Spinal cord (tissue), 10 donors: ENCODE measurements around the gene FRMD8. TPM values are rescaled to one million over a fixed set of nuclear protein-coding genes. Genes with fewer than 3 reads are reported as not detected.

Source experiments
- DNase-seq, 6 donors: peaks; one replicate each; pipeline versions ENCODE4 v3.0.0 to v3.0.0-alpha.2; 2013 to 2015; ENCODE audit warnings: low spot score in 6 of 6, low read depth in 4 of 6
- H3K27ac ChIP-seq: one replicate; pipeline ENCODE4 v1.5.1; 2013; ENCODE audit warnings: low read depth, low read length, control low read depth
- H3K27me3 ChIP-seq: one replicate; pipeline ENCODE4 v1.6.1; 2013; ENCODE audit warnings: low read length; ENCODE audit not compliant: control insufficient read depth, insufficient read depth
- H3K36me3 ChIP-seq: one replicate; pipeline ENCODE4 v1.6.1; 2013; ENCODE audit warnings: low read length; ENCODE audit not compliant: control insufficient read depth, insufficient read depth
- H3K4me1 ChIP-seq: one replicate; pipeline ENCODE4 v1.6.1; 2013; ENCODE audit warnings: low read length; ENCODE audit not compliant: control insufficient read depth, insufficient read depth
- H3K4me3 ChIP-seq: one replicate; pipeline ENCODE4 v1.5.1; 2013; ENCODE audit warnings: low read depth, low read length, control low read depth
- H3K9me3 ChIP-seq: one replicate; pipeline ENCODE4 v1.6.1; 2013; ENCODE audit warnings: low read length; ENCODE audit not compliant: control insufficient read depth, insufficient read depth
- WGBS: methylation state at CpG from one replicate; pipeline ENCODE4 v1.1.5; 2013; ENCODE audit warnings: missing lambda C conversion rate; ENCODE audit not compliant: insufficient coverage; 5-methylcytosine and 5-hydroxymethylcytosine counted together
- polyA plus RNA-seq, 2 donors: library from polyadenylated mRNA; unstranded; fragments of 120-200 nt; gene quantifications; one replicate each; pipeline ENCODE4 v1.2.1, GENCODE V29; 2013; ENCODE audit not compliant: insufficient read length in 2 of 2
- total RNA-seq, 2 donors: library from RNA; depleted of rRNA in 1 of 2; stranded (reverse); fragments of 120-200 nt in 1 of 2; fragments of >200 nt in 1 of 2; gene quantifications; one replicate each; pipeline versions ENCODE4 v1.2.3 to v1.2.4, GENCODE V29; 2013 to 2014
- donor health status: healthy.

Gene FRMD8
- total and polyA plus RNA-seq, 4 donors: 16.3 to 19.3 (median 17.7) TPM

- WGBS: 86% methylated on average over 16 of the region's 16 CpGs
- Histone ChIP-seq H3K27ac (no peak overlapping the region), H3K4me1 (peaks cover 2% of the 10 kb centered on the region), H3K27me3 (no peaks in the 10 kb centered on the region), H3K9me3 (no peaks in the 10 kb centered on the region), H3K36me3 (peaks cover 86% of the 10 kb centered on the region), H3K4me3 (no peak overlapping the region)
- DNase-seq: no peak
Observed at GRCh38 chr11:65398362-65398910, 12.0 kb downstream of the FRMD8 start.

GRCh38 chr11:65399249-65399648, 12.8 kb downstream of the FRMD8 start:
- WGBS: 96% methylated on average over 13 of the region's 13 CpGs

DNA sequence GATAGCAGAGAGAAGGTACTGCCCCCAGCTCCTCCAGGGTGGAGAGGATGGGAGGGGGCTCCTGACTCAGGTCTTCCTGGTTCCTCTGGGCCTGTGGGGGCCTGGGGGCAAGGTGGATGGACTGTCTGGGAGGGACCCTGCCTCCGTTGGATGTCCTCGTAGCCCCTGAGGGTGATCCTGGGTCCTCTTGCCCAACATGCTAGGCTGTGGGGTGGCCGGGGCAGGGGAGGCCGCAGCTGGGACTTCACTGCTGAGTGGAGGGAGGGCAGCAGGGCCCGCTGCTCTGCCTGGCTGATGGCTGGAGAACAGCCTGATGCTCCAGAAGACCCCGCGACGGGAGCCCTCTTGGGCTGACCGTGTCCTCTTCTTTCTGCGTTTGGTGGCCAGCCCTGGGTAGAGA, 13.4 kb downstream of the FRMD8 start:
- Histone ChIP-seq H3K27ac (no peak overlapping the region), H3K4me3 (no peak overlapping the region), H3K9me3 (no peaks in the 10 kb centered on the region), H3K4me1 (peaks cover 5% of the 10 kb centered on the region), H3K36me3 (peaks cover 84% of the 10 kb centered on the region), H3K27me3 (no peaks in the 10 kb centered on the region)
- no peak for DNase-seq
- WGBS: 88% methylated on average over 10 of the region's 10 CpGs

More at GRCh38 chr11:65399249-65399648, 12.8 kb downstream of the FRMD8 start:
- peaks cover 84% of the 10 kb centered on the region for H3K36me3 ChIP-seq
- no peaks in the 10 kb centered on the region for H3K9me3 ChIP-seq
- H3K27ac ChIP-seq: no peak overlapping the region
- DNase-seq: no peak
- H3K27me3 ChIP-seq: no peaks in the 10 kb centered on the region
- H3K4me3 ChIP-seq: no peak overlapping the region
- peaks cover 5% of the 10 kb centered on the region for H3K4me1 ChIP-seq

DNA sequence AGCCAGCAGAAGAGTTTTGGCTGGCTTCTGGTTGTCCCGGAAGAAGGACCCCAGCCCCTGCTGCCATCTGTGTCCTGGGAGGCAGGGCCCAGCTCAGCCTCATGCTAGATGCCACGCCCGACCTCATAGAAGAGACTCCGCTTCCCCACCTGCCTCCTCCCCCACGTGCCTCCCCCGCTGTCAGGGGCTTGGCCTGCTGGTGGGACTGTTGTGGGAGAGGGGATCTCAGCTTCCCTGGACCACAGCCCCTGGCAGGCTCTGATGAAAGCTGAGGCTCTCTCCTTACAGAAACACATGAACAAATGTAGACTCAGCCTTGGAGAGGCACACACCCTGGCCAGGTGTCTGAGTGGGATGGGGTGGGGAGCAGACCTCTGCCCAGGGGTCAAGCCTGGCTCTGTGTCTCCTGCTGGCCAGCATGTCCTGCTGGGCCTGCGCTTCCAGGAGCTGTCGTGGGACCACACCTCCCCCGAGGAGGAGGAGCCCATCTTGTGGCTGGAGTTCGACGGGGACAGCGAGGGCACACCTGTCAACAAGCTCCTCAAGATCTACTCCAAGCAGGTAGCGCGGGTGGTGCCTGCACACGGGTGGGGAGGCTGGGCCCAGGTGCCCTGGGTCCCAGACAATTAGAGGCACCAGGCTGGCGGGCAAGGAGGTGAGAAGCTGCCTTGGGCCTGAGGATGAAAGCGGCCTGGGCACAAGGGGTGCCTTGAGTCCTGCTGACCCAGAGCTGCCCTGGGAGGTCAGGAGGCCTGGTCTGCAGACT, 14.1 kb downstream of the FRMD8 start:
- 86% methylated on average over 12 of the region's 17 CpGs for WGBS

DNA sequence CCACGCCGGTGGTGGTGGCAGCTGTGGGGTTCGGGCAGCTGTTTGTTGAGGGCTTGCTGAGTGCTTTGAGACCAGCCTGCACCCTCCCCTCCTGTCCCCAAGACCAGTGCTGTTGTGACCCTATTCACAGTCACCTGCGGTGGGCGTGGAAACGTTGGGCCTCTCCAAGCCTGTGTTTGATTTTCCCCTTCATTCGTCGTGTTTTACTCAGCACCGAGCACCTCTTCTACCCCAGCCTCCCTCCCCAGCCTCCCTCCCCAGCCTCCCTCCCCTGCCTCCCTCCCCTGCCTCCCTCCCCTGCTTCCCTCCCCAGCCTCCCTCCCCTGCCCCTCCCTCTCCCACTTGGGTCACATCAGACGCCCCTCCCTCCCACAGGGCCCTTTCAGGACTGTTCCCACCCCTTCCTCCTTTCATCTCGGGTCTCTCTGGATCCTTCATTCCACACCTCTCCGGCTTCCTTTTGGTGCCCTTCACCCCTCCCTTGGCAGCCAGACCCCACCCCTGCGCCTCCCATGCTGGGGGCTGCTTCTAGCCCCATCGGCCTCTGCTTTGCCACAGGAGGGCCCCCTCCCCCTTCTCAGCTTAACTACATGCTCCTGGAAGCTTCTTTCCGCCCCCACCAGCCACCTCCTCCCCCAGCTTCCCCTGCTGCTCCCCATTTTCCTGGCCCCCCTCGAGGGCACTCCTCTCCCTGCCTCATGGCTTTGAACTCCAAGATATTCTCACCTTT, 14.8 kb downstream of the FRMD8 start:
- peaks cover 5% of the 10 kb centered on the region for H3K4me1 ChIP-seq
- peaks cover 76% of the 10 kb centered on the region for H3K36me3 ChIP-seq
- H3K27ac ChIP-seq: no peak overlapping the region
- no peak overlapping the region for H3K4me3 ChIP-seq
- 66% methylated on average over 15 of the region's 16 CpGs for WGBS
- H3K9me3 ChIP-seq: no peaks in the 10 kb centered on the region
- H3K27me3 ChIP-seq: no peaks in the 10 kb centered on the region
- no peak for DNase-seq

More for the DNA sequence above, 14.1 kb downstream of the FRMD8 start:
- H3K36me3 ChIP-seq: peaks cover 84% of the 10 kb centered on the region
- H3K4me1 ChIP-seq: peaks cover 5% of the 10 kb centered on the region
- H3K27ac ChIP-seq: no peak overlapping the region
- no peaks in the 10 kb centered on the region for H3K27me3 ChIP-seq
- no peaks in the 10 kb centered on the region for H3K9me3 ChIP-seq
- no peak for DNase-seq
- H3K4me3 ChIP-seq: no peak overlapping the region

GRCh38 chr11:65401803-65402248, 15.4 kb downstream of the FRMD8 start:
- DNase-seq: no peak
- WGBS: 92% methylated on average over 8 of the region's 10 CpGs
- H3K36me3 ChIP-seq: peaks cover 74% of the 10 kb centered on the region
- H3K4me3 ChIP-seq: no peak overlapping the region
- no peak overlapping the region for H3K27ac ChIP-seq
- peaks cover 5% of the 10 kb centered on the region for H3K4me1 ChIP-seq
- H3K9me3 ChIP-seq: no peaks in the 10 kb centered on the region
- no peaks in the 10 kb centered on the region for H3K27me3 ChIP-seq

GRCh38 chr11:65402790-65403189, 16.4 kb downstream of the FRMD8 start:
- H3K27me3 ChIP-seq: no peaks in the 10 kb centered on the region
- H3K36me3 ChIP-seq: peaks cover 67% of the 10 kb centered on the region
- no peak overlapping the region for H3K27ac ChIP-seq
- H3K4me3 ChIP-seq: no peak overlapping the region
- WGBS: no CpG with 5 or more reads among the region's 2 CpGs
- H3K4me1 ChIP-seq: peaks cover 5% of the 10 kb centered on the region
- no peak for DNase-seq
- H3K9me3 ChIP-seq: no peaks in the 10 kb centered on the region

- WGBS: 84% methylated on average over 12 of the region's 12 CpGs
- no peak for DNase-seq
- H3K36me3 ChIP-seq: peaks cover 65% of the 10 kb centered on the region
- H3K27ac ChIP-seq: no peak overlapping the region
- H3K9me3 ChIP-seq: no peaks in the 10 kb centered on the region
- peaks cover 5% of the 10 kb centered on the region for H3K4me1 ChIP-seq
- no peaks in the 10 kb centered on the region for H3K27me3 ChIP-seq
- no peak overlapping the region for H3K4me3 ChIP-seq
Observed at GRCh38 chr11:65403607-65404121, 17.2 kb downstream of the FRMD8 start.

DNA sequence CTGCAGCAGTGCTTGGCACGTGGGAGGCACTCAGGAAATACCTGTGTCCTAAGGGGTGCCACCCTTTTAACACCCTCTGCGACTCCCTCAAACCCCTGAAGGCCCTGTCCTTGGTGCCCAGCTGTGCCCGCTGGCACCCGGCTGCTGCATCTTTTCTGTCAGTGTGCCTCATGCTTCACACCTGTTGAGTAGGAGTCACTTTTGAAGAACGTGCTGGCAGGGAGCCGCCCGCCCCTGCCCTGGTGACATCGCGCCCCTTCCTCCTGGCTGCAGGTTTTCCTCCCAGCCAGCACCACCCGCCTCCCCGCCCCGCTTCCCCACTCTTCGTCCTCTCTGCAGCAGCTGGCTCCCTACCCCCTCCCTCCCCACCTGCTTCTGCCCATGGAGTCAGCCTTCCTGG, 17.8 kb downstream of the FRMD8 start:
- H3K9me3 ChIP-seq: no peaks in the 10 kb centered on the region
- H3K4me1 ChIP-seq: peaks cover 5% of the 10 kb centered on the region
- H3K36me3 ChIP-seq: peaks cover 64% of the 10 kb centered on the region
- H3K4me3 ChIP-seq: no peak overlapping the region
- no peak overlapping the region for H3K27ac ChIP-seq
- DNase-seq: no peak
- 84% methylated on average over 13 of the region's 13 CpGs for WGBS
- no peaks in the 10 kb centered on the region for H3K27me3 ChIP-seq
